PFSK-1 (cell line): ENCODE measurements around the gene IFT57.

ENCODE experiments used
- POLR2AphosphoS5 ChIP-seq: IDR thresholded peaks from 2 replicates; pipeline ENCODE4 v1.6.1; 2012; ENCODE audit warnings: low read depth, mild to moderate bottlenecking, control low read depth, low read length, moderate library complexity
- SIN3A ChIP-seq: IDR thresholded peaks from 2 replicates; pipeline ENCODE4 v1.6.1; 2012; ENCODE audit warnings: mild to moderate bottlenecking, low read length, moderate library complexity, borderline replicate concordance; ENCODE audit not compliant: insufficient read depth
- TAF1 ChIP-seq: IDR thresholded peaks from 2 replicates; pipeline ENCODE4 v1.6.1; 2012; ENCODE audit warnings: low read length, control low read depth, borderline replicate concordance; ENCODE audit not compliant: insufficient read depth

GRCh38 chr3:108130701-108131474 is 91.3 kb downstream of the IFT57 start:
- TF ChIP-seq SIN3A (no peak), POLR2AphosphoS5 (no peak), TAF1 (no peak)
